Measurements from ENCODE around the gene RYR3.

DNA sequence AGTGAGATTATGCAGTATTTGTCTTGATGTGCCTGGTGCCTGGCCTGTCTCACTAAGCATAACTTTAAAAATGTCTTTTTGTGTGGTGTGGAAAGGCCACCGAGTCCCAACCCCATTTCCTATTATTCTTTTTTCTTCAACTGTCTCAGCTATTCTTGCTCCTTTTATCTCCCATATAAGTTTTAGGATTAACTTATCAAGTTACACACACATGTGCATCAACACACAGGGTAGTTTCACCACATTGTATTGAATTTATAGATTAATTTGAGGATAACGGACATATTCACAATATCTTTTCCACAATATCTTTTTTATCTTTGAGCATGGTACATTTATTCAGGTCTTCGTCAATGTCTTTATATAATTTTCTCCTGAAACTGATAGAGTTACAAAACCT lies 127.6 kb downstream of the RYR3 start:
- TF ChIP-seq, protein P1, sequence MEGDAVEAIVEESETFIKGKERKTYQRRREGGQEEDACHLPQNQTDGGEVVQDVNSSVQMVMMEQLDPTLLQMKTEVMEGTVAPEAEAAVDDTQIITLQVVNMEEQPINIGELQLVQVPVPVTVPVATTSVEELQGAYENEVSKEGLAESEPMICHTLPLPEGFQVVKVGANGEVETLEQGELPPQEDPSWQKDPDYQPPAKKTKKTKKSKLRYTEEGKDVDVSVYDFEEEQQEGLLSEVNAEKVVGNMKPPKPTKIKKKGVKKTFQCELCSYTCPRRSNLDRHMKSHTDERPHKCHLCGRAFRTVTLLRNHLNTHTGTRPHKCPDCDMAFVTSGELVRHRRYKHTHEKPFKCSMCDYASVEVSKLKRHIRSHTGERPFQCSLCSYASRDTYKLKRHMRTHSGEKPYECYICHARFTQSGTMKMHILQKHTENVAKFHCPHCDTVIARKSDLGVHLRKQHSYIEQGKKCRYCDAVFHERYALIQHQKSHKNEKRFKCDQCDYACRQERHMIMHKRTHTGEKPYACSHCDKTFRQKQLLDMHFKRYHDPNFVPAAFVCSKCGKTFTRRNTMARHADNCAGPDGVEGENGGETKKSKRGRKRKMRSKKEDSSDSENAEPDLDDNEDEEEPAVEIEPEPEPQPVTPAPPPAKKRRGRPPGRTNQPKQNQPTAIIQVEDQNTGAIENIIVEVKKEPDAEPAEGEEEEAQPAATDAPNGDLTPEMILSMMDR (IDR thresholded peaks at IDR 0.05; ENCODE audit: low read depth, low read length, poor library complexity, severe bottlenecking): no peak
- no peak for TF ChIP-seq EZH2phosphoT487 (IDR thresholded peaks at IDR 0.05; ENCODE audit: borderline replicate concordance, low read length)

Measured in DOHH2 (cell line).